Measurements from ENCODE around the gene CRB1. TPM values are rescaled to one million over a fixed set of nuclear protein-coding genes. Genes with fewer than 3 reads are reported as not detected.

Gene CRB1
- not detected in 5 replicates for total RNA-seq (2022; extraction: Qiagen RNA extraction)

DNA sequence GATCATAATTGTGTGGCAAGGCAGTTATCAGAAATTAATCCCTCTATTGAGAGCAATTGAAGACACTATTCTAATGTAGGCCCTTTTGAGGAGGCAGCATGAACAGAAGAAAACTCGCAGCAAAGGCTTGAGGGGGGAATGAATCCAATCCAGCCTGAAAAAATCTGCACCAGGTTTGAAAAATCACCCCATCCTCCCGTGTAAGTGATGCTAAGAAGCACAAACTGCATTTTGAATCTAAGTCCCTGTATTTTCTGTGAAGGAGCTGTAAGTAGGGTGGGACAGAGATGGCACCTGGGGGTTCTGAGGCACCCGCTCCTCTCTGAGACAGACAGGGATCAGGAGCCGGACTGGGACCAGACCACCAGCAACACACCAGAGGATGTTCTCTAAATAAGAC, at the start of gene CRB1:
Gene CRB1 (plus strand): TSS at position 241 of the 400 bp plus-strand sequence. CDS start 161 bp downstream, outside the sequence.

Other genes with a start within 250 kb of the CRB1 start
- 0.05 to 0.08 TPM (median 0.06 TPM) in 4 of 5 replicates, not detected in the other for gene F13B, start 201.0 kb upstream of the CRB1 start, total RNA-seq (2022; extraction: Qiagen RNA extraction)
- 20.6 to 24.0 TPM (median 22.6 TPM) in 5 replicates for gene ASPM, start 121.6 kb upstream of the CRB1 start, total RNA-seq (2022; extraction: Qiagen RNA extraction)
- 2.2 to 3.8 TPM (median 3.2 TPM) in 5 replicates for gene ZBTB41, start 67.0 kb upstream of the CRB1 start, total RNA-seq (2022; extraction: Qiagen RNA extraction)